ENCODE data around the gene RGS1.

Gene RGS1

DNA sequence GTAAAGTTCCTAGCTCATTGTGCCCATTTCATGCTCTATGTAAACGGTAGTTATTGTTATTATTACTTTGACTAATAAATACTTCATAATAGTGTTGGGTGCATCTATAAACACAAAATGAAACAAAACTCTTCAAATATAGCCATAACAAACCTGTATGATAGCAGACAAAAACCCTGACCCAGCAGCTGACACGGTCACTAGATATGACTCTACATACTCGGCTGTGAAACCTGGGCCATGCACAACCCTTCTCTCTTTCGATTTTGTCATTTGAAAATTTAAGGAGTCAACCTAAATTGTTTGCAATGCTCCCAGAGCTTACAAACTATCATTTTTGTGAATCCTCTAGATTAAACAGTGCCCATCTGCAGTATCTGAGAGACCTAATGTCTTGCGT is 52.3 kb downstream of the RGS1 start:
- DNase-seq: no peak

DNA sequence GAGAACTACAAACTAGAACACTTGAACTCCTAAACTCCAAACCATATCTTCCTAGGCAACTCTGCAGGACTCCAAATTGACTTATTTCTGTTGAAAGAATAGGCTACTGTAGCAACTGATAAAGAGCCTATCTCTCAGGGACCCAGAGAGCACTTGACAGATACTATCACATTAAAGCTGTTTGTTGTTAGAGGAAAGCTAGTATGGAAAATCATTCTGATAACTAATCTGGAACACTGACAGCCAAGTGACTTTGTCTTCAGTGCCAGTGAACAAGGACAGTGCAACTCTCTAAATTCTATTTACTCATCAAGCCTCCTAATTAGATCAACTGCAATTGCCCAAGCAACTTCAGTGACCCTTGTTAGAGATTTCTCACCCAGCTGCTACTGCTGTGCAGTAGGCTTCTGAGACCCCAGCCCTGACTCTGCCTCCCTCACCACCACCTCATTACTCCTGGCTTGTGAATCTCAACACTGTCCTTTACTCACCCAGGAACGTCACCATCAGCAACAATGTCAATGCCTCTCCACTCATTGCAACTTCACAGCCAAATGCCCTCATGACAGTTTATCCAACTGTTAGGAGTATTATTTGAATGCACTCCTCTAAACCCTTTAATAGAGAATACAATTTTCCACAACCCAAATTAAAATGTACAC is 53.0 kb downstream of the RGS1 start:
- DNase-seq: no peak

DNA sequence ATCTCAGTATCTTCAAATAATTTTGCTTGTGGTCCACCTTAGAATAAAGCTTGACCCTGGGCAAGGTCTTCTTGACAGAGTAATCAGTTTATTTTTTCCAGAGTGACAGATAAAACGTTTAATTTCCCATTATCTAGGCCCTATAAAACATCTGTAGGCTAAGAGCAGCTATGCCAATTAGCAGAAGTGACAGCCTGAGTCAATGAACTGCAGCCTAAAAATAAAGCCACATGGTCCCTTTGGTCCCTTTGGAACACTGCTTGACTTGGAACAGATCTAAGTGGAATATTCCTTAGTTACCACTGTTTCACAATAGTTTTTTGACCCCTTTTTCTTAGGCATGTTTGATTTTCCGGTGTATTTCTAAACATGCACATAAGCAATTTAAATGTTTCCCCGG is 54.0 kb downstream of the RGS1 start:
- no peak for DNase-seq

All from NCI-H2171 (cell line).